OCI-LY7 (cell line): ENCODE measurements around the gene MINDY4B. TPM values are rescaled to one million over a fixed set of nuclear protein-coding genes. Genes with fewer than 3 reads are reported as not detected.

Experiments
- BruUV-seq: library from RNA; stranded (reverse); fragments of 400-500 nt; replicated peaks from 2 replicates; lab custom pipeline; 2021; lab: Mats Ljungman, UMichigan
- CTCF ChIA-PET: fragments of 300-600 bp; sonication (Branson Sonifier 250); formaldehyde crosslinking; loops from one replicate; lab custom pipeline; 2022; ENCODE audit warnings: antibody characterized with exemption; ENCODE audit not compliant: unreplicated experiment; lab: Charles Lee
- POLR2A ChIA-PET: fragments of 300-600 bp; sonication (Branson Sonifier 250); formaldehyde crosslinking; loops from one replicate; lab custom pipeline; 2022; ENCODE audit warnings: antibody characterized with exemption; lab: Charles Lee
- DNase-seq: peaks from one replicate; pipeline ENCODE4 v3.0.0-alpha.2; 2015; ENCODE audit warnings: low spot score
- H2AFZ ChIP-seq: fragments of 200-600 bp; sonication (generic), shearing (Covaris generic); 2 replicates; pipeline ENCODE4 v1.6.1; 2014; ENCODE audit warnings: mild to moderate bottlenecking, antibody characterized with exemption, low read length, moderate library complexity
- H3K27ac ChIP-seq: fragments of 200-600 bp; sonication (generic); 2 replicates; pipeline ENCODE4 v1.5.1; 2014; ENCODE audit warnings: mixed run types, low read depth, mild to moderate bottlenecking, moderate library complexity, low read length, inconsistent platforms; ENCODE audit not compliant: poor library complexity, severe bottlenecking
- H3K36me3 ChIP-seq: fragments of 200-600 bp; sonication (generic); 2 replicates; pipeline ENCODE4 v1.6.1; 2014; ENCODE audit warnings: mild to moderate bottlenecking, antibody characterized with exemption, low read length, moderate library complexity, mixed read lengths; ENCODE audit not compliant: insufficient read depth
- H3K4me1 ChIP-seq: fragments of 200-600 bp; sonication (generic); 2 replicates; pipeline ENCODE4 v1.5.1; 2014; ENCODE audit warnings: mild to moderate bottlenecking, low read length; ENCODE audit not compliant: insufficient read depth, poor library complexity, severe bottlenecking
- H3K4me2 ChIP-seq: fragments of 200-600 bp; sonication (generic); 2 replicates; pipeline ENCODE4 v1.6.1; 2014; ENCODE audit warnings: mild to moderate bottlenecking, low read length
- H3K4me3 ChIP-seq: fragments of 200-600 bp; sonication (generic); 2 replicates; pipeline ENCODE4 v1.5.1; 2014; ENCODE audit warnings: mild to moderate bottlenecking, low read depth, low read length; ENCODE audit not compliant: poor library complexity, severe bottlenecking
- H3K79me2 ChIP-seq: fragments of 200-600 bp; sonication (generic); 2 replicates; pipeline ENCODE4 v1.6.1; 2016; ENCODE audit warnings: low read depth, mild to moderate bottlenecking, low read length, moderate library complexity, mixed read lengths; ENCODE audit not compliant: insufficient read depth
- H3K9me2 ChIP-seq: fragments of 200-600 bp; sonication (generic); 2 replicates; pipeline ENCODE4 v1.6.1; 2016; ENCODE audit warnings: mild to moderate bottlenecking, low read length, mixed read lengths; ENCODE audit not compliant: insufficient read depth
- H3K9me3 ChIP-seq: fragments of 200-600 bp; sonication (generic); 2 replicates; pipeline ENCODE4 v1.6.1; 2014; ENCODE audit warnings: mild to moderate bottlenecking, mixed run types, low read length, mixed read lengths
- H4K20me1 ChIP-seq: fragments of 200-600 bp; sonication (generic); 2 replicates; pipeline ENCODE4 v1.6.1; 2014; ENCODE audit warnings: mild to moderate bottlenecking, antibody characterized with exemption, low read length, moderate library complexity, mixed read lengths; ENCODE audit not compliant: insufficient read depth
- EZH2phosphoT487 ChIP-seq: fragments of 200-600 bp; sonication (generic); IDR thresholded peaks from 2 replicates; pipeline ENCODE4 v1.6.1; 2018; ENCODE audit warnings: low read depth, borderline replicate concordance, mild to moderate bottlenecking, mixed run types, antibody characterized with exemption, low read length, moderate library complexity, mixed read lengths
- intact Hi-C: fragments of 100-400 bp; cut with micrococcal nuclease; formaldehyde crosslinking; loops from one replicate; pipeline ENCODE4 v1.10.0; 2022; ENCODE audit not compliant: unreplicated experiment
- total RNA-seq, 2 experiments: library from RNA; depleted of rRNA in 1 of 2; stranded (reverse); fragments of >200 nt in 1 of 2; shearing (Covaris generic) in 1 of 2; gene quantifications; 2 replicates each; pipeline ENCODE4 v1.2.3, GENCODE V29; 2014 to 2022
- TF ChIP-seq, protein P1 (sequence below): fragments of 200-600 bp; sonication (generic); conservative IDR thresholded peaks from 2 replicates; pipeline ENCODE4 v1.5.1; 2014; ENCODE audit warnings: mild to moderate bottlenecking, antibody characterized with exemption, low read length, moderate library complexity, mixed read lengths

Gene MINDY4B
- total RNA-seq, 2 experiments from 2014 or later = not detected

GRCh38 chr3:150877303-150877702 is 27.9 kb downstream of the MINDY4B start:
- Histone ChIP-seq H3K4me2 (no peak overlapping the region), H2AFZ (no peak overlapping the region), H3K27ac (no peak overlapping the region), H3K9me3 (no peaks in the 10 kb centered on the region), H3K79me2 (no peaks in the 10 kb centered on the region), H3K9me2 (no peaks in the 10 kb centered on the region), H3K4me3 (no peak overlapping the region), H4K20me1 (no peaks in the 10 kb centered on the region), H3K36me3 (no peaks in the 10 kb centered on the region), H3K4me1 (no peaks in the 10 kb centered on the region)
- no peak for DNase-seq
- POLR2A ChIA-PET = interaction anchor here (0.6 to 1.1 kb wide), 2 partner anchors 11 to 384 kb away, joined by 3 read pairs; no protein-coding TSS in a partner anchor
- no TSS peak for BruUV-seq
- intact Hi-C loops = no loop called here
- CTCF ChIA-PET = no interaction called here
- TF ChIP-seq, protein P1, sequence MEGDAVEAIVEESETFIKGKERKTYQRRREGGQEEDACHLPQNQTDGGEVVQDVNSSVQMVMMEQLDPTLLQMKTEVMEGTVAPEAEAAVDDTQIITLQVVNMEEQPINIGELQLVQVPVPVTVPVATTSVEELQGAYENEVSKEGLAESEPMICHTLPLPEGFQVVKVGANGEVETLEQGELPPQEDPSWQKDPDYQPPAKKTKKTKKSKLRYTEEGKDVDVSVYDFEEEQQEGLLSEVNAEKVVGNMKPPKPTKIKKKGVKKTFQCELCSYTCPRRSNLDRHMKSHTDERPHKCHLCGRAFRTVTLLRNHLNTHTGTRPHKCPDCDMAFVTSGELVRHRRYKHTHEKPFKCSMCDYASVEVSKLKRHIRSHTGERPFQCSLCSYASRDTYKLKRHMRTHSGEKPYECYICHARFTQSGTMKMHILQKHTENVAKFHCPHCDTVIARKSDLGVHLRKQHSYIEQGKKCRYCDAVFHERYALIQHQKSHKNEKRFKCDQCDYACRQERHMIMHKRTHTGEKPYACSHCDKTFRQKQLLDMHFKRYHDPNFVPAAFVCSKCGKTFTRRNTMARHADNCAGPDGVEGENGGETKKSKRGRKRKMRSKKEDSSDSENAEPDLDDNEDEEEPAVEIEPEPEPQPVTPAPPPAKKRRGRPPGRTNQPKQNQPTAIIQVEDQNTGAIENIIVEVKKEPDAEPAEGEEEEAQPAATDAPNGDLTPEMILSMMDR = no peak
- no peak for TF ChIP-seq EZH2phosphoT487

DNA sequence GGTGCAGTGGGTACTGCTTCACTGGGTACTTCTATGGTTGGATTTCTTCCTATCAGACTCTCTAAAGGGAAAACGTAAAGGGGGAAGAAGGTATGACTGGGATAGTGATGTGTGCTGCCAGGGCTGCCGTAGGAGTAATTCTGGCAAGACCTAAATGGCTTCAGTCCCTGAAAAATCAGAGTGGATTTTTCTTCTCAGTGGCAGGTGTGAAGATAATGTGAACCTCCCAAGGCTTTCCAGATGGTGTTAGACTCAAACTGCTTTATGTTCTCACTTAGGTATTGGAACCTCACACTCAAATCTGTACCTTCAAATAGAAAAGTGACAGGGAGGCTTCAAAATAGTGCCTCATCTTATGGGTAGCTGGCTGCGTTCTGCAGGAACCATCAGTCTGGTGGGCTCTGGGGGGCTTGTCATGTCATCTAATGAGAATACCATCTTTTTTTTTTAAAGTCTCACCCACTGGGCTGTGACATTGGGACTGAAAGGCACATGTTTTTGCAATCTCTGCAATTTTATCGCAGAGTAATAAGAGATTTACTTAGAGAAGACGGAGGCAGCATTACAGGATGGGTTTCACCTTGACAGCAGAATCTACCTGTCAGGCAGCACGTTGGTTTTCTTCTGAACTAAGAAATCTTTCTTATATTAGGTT is 28.5 kb downstream of the MINDY4B start:
- Histone ChIP-seq H3K9me3 (no peaks in the 10 kb centered on the region), H3K36me3 (no peaks in the 10 kb centered on the region), H3K27ac (no peak overlapping the region), H3K79me2 (no peaks in the 10 kb centered on the region), H3K4me2 (no peak overlapping the region), H3K9me2 (no peaks in the 10 kb centered on the region), H2AFZ (no peak overlapping the region), H3K4me3 (no peak overlapping the region), H3K4me1 (no peaks in the 10 kb centered on the region), H4K20me1 (no peaks in the 10 kb centered on the region)
- no peak for DNase-seq
- no peak for TF ChIP-seq EZH2phosphoT487
- TF ChIP-seq, protein P1 = no peak
- intact Hi-C loops = no loop called here
- ChIA-PET CTCF (no interaction called here), POLR2A (interaction anchor here (0.6 to 1.1 kb wide), 2 partner anchors 12 to 383 kb away, joined by 3 read pairs; no protein-coding TSS in a partner anchor)
- no TSS peak for BruUV-seq

DNA sequence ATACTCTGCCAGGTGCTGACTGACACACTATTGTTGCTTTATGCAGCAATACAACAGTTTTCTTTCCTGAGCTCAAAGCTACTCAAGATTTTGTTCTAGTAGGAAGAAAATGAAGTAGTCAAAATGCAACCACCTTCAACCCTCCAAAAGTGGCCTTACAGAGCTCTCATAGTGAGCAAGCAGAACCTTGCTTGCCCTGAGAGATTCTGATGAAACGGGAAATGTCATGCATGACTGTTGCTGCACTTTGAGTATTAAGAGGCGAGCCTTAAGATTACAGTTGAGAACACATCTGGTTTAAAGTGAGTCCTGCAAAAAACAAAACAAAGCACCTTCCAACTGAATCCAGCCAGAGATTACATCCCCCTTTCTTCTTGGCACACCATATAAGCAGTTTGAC is 29.7 kb downstream of the MINDY4B start:
- no peak for TF ChIP-seq EZH2phosphoT487
- TF ChIP-seq, protein P1 = no peak
- H3K4me2 ChIP-seq = no peak overlapping the region
- no peaks in the 10 kb centered on the region for H3K9me3 ChIP-seq
- no peak for DNase-seq
- POLR2A ChIA-PET = no interaction called here
- H3K79me2 ChIP-seq = no peaks in the 10 kb centered on the region
- H4K20me1 ChIP-seq = no peaks in the 10 kb centered on the region
- no peaks in the 10 kb centered on the region for H3K4me1 ChIP-seq
- no peak overlapping the region for H3K27ac ChIP-seq
- H2AFZ ChIP-seq = no peak overlapping the region
- no peaks in the 10 kb centered on the region for H3K36me3 ChIP-seq
- no TSS peak for BruUV-seq
- H3K4me3 ChIP-seq = no peak overlapping the region
- no peaks in the 10 kb centered on the region for H3K9me2 ChIP-seq
- intact Hi-C loops = no loop called here
- CTCF ChIA-PET = no interaction called here
